Hippocampal formation (tissue), 2 donors: ENCODE measurements around the gene GXYLT2.
"Not testable (repeated sequence)": the region's sequence is repeated elsewhere in the genome, so short reads cannot be mapped to it uniquely, and the experiment has no call there.

Experiments used
- DNase-seq, 2 donors: peaks; one replicate each; lab custom pipeline; 2025; lab: John Stamatoyannopoulos, UW

GXYLT2 gene

DNA sequence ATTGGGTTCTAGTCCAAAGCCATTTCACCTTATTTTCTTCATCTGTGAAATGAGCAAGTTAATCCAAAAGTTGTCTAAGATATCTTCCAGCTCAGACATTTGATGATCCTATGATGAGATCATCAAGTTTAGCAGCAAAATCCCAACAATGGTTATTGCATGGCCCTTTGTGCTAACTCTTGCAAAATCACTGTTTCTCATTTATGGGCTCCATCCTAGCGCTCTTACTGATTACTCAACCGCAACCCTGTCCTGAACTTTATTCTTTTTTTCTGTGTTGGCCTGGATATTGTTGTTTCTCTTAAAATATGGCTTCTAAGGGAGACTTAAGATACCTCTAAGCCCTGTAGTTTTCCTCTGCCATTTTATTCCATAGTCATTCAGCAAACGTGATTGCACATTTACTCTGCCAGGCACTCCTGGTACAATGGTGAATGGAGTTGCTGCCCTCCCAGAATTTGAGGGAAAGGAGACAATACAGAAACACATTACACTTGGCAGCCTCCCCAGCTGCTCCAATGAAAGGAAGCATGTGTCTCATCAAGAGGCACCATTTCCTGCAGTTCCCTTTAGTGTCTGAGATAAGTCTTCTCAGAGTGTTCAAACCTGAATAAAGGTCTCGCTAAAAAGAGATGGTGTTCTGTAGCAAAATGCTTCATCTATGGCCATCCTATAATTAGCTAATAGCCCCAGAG is 4.4 kb downstream of the GXYLT2 start:
- DNase-seq = peak; percentile 71 to 75

GRCh38 chr3:72892870-72893269 is 5.0 kb downstream of the GXYLT2 start:
- DNase-seq = no peak

DNA sequence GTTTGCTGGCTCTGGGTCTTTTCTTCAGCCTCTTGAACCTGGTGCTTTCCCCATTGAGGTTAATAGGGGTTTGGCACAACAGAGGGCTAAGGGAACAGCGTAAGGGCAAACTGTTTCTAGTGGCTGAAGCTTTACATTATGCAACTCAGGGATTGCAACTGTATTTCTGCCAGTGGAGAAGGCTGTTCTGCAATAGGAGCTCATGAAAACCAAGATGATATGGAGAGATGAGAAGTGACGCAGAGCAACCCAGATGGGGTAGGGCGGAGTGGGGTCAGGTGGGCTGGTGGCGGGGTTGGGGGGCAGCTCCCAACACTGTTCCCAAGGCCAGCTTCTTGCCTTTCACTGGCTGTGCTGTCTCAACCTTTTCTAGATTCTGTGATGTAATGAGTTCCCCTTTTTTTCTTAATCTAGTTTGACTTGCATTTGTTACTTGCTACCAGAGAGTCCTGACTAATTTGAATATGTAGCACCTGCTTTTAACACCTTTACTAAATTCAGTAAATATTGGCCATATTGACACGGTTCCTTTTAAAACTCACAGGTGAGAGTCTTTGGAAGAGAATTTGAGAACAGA is 7.2 kb downstream of the GXYLT2 start:
- DNase-seq = no peak

- no peak for DNase-seq
These were observed 9.3 kb downstream of the GXYLT2 start for GRCh38 chr3:72896996-72897757.

DNA sequence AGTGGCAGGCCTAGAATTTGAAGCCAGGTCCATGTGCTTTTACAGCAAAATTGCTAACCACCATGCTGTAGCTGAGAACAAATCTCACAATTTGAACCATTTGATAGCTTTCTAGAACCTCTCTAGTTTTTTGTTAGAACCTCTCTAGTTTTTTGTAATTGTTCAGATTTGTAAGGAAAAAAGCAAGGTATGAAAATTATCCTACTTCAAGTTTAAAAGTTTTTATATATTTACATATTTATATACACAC is 9.8 kb downstream of the GXYLT2 start:
- DNase-seq = no peak

DNA sequence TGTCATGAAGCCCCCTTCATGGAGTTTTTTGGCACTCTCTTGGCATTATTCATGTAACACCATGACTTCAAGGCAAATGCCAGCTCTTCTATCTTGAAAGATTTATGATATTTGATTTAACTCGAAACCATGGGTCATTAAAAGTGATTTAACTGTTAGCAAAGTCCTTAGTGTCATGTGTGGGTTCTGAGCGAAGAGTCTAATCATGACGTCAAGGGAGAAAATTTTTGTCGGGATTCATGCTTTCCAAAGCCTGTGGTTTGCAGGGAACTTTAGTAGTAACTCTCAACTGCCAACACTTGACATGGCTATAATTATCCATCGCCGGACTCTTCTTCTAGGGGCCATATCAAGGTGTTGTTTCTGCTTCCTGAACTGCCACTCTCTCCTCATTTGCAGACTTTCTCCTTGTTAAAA is 11.5 kb downstream of the GXYLT2 start:
- DNase-seq = no peak

DNA sequence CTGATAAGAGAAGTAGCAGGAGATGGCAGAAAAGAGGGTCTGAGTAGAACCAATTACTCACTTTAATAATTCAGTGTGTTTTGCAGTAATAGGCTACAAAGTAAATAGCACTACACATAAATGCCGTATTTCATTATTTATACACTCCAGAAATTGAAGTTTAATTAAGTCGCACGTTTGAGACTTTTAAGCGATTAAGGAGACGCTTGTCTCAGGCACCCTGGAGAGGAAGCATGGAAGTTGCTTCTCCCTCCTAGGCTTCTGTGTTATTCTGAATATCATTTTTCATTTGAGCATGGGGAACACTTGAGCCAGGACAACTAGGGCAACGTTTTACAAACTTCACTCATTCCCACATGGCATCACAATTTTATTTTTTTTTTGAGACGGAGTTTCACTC is 12.2 kb downstream of the GXYLT2 start:
- no peak for DNase-seq

DNA sequence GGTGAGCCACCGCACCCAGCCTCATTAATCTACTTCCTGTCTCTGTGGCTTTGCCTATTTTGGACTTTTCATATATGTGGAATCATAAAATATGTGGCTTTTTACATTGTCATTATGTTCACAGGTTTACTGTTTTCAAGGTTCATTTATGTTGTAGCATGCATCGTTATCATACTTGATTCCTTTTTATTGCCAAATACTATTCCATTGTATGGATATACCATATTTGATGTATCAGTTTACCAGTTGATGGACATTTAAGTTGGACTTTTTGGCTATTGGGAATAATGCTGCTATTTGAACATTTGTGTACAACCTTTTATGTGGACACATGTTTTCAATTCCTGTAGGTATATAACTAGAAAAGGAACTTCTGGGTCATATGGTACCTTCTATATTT is 14.0 kb downstream of the GXYLT2 start:
- DNase-seq = no peak

DNA sequence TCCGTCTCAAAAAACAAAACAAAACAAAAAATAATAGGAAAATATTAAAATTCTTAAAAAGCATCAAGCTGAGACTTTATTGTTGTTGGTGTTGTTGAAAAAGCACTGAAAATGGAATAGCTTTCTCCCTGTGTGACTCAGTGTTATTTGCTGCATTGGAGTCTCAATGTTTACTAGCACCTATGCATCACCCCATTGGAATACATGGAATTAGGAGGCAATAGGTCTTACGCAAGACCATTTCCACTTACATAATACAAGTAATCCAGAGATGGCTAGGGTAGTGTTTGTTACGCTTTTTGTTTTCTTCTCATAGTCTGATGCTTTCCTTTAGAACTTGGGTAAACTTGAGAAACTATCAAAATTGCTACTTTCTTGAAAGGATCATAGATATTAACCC is 15.2 kb downstream of the GXYLT2 start:
- DNase-seq = no peak

- no peak for DNase-seq
These were observed 16.3 kb downstream of the GXYLT2 start for GRCh38 chr3:72904163-72904562.

DNA sequence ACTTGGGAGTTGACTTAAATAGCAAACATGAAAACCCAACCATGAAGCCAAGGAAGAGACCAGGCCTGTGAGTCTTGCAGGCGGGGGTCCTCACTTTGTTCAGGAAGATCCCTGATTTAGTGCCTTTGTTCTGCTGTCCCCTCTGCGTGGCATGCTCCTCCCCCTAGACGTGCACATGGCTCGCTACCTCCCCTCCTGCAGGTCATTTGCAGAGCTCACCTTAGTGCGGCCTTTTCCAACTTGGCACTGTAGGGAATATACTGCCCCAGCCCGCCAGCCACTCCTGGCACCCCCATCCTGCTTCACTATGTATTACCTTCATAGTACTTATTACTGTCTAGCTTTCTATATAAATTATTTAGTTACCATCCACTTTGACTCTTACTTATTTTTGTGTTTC is 18.3 kb downstream of the GXYLT2 start:
- DNase-seq = no peak

DNA sequence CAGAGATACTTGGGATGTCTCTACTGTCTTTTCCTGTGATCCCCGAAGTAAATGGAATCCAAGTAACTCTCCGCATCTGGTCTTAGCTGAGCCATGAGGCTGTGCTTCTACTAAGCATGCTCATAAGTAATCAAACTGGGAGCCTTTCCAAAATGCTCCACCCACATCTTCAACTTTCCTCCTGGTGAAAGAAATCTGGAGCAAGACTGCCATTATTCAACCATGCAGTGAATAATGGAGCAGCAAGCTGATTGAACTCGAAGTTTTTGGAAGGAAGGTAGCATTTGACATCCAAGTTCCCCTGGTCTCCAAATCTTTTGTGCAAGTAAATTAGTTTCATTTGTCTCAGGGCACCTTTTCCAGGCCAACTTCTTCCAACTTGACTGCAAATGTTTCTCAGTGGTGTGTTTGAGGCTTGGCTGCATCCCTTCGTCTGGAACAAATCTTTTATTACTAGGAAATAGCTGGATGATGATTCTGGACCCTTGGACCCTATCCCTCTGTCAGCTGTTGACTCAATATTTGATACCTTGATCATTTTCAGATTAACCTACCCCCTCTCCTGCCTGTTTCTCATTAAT is 19.4 kb downstream of the GXYLT2 start:
- DNase-seq = peak; percentile 3 to 48

DNA sequence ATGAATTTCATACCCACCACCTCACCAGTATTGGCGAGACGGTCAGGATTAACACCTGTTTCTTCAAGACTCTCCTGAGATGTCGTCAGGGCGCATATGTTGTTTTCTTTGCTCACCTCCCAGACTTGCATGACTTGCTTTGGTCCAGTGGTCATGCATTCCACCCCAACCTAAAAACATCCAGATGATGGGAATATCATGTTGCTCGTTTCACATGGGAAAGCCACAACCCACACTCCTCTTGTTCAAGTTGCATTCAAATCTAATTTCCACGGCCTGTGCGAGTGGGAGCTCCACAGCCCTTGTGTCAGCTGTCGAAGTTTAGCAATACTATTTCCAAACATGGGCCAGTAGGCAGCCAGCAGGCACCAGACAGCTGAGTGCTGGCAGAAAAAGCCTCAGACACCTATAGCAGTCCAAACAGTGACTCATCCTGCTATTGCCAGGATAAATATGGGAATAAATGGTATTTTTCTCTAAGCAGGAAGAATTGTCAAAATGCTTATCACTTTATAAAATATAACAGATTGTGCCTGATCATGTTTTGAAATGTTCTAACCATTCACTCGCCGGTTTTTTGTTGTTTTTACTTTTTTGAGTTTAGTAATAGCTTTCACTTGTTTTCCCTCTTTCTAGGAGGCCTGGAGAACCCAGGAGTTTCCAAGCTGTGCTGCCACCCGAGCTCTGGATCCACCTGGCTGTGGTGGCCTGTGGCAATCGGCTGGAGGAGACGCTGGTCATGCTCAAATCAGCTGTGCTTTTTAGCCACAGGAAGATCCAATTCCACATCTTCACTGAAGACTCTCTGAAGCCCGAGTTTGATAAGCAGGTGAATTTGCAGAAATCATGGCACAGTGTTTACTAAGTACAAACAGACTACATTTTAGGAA is 20.1 kb downstream of the GXYLT2 start:
- peak in 1 of 2 donors; percentile 10 for DNase-seq

DNA sequence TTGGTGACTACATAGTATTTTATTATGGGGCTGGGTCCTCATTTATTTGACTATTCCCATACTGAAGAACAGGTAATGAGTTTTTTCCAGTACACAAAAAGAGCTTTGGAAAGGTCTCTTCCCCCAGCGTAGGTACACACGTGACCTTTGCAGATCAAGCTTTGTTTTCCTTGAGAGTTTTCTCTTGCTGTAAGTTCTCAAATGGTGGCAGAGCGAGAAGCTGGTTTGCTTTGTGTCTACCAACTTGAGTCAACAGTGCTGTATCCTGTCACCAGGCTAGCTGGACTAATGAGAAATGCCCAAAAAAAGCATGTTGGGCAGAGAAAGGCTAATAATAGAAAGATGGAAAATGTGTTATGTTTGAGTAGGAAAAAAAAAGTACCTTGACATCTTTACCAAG is 21.7 kb downstream of the GXYLT2 start:
- no peak for DNase-seq

DNA sequence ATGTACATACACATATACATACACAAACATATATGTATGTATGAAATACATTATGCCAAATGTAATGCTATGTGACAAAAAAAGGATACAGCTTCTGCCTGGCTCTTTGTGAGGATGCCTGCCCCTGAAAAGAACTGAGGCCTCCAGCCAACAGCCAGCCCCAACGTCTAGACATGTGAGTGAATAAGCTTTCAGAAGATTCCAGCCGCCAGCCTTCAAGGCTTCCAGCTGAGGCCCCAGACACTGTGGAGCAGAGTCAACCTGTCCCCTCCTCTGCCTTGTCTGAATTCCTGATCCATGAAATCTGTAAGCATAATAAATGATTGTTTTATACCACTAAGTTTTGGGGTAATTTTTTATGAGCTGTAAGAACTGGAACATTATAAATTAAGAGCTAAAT is 24.7 kb downstream of the GXYLT2 start:
- no peak for DNase-seq

- DNase-seq = no peak
These were observed 26.5 kb downstream of the GXYLT2 start for GRCh38 chr3:72914383-72914782.

GRCh38 chr3:72916250-72916649 is 28.4 kb downstream of the GXYLT2 start:
- DNase-seq = no peak

- no peak for DNase-seq
These were observed 31.7 kb downstream of the GXYLT2 start for GRCh38 chr3:72919520-72919919.

- no peak for DNase-seq
These were observed 36.2 kb downstream of the GXYLT2 start for GRCh38 chr3:72924055-72924454.

DNA sequence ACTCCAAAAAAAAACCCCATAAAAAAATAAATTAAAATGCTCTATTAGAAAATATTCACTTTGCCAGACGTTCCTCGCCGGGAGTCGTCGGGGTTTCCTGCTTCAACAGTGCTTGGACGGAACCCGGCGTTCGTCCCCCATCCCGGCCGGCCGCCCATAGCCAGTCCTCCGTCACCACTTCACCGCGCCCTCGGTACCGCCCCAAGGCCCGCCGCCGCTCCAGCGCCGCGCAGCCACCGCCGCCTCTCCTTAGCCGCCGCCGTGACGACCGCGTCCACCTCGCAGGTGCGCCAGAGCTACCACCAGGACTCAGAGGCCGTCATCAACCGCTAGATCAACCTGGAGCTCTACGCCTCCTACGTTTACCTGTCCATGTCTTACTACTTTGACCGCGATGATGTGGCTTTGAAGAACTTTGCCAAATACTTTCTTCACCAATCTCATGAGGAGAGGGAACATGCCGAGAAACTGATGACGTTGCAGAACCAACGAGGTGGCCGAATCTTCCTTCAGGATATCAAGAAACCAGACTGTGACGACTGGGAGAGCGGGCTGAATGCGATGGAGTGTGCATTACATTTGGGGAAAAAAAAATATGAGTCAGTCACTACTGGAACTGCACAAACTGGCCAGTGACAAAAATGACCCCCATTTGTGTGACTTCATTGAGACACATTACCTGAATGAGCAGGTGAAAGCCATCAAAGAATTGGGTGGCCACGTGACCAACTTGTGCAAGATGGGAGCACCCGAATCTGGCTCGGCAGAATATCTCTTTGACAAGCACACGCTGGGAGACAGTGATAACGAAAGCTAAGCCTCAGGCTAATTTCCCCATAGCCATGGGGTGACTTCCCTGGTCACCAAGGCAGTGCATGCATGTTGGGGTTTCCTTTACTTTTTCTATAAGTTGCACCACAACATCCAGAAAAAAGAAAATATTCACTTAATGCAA is 41.2 kb downstream of the GXYLT2 start:
- not testable (repeated sequence) for DNase-seq

DNA sequence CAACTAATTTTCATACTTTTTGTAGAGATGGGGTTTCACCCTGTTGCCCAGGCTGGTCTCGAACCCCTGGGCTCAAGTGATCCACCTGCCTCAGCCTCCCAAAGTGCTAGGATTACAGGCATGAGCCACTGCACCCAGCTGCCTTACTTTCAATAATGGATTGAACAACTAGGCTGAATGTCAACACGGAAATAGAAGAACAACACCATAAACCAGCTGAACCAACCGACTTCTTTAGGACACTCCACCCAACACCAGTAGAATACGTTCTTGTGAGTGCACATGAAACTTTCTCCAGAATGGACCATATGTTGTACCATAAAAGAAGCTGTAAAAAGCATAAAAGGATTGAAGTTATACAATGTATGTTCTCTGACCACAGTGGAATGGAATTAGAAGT is 42.9 kb downstream of the GXYLT2 start:
- DNase-seq = no peak
